ENCODE data around the gene STK33.

STK33 gene

GRCh38 chr11:8345179-8345578 lies 248.8 kb downstream of the STK33 start:
- Histone ChIP-seq H3K27me3 (ENCODE audit: control insufficient read depth in 1 of 2, insufficient read depth in 2 of 2, low read length in 2 of 2) (no peaks in the 10 kb centered on the region), H3K27ac (ENCODE audit: low read length) (no peak overlapping the region), H3K4me3 (ENCODE audit: low read length in 2 of 2) (no peak overlapping the region), H3K9me3 (ENCODE audit: control insufficient read depth in 2 of 2, low read length in 2 of 2) (no peaks in the 10 kb centered on the region), H3K9ac (ENCODE audit: low read length in 2 of 2) (no peak overlapping the region), H3K4me1 (ENCODE audit: control insufficient read depth, insufficient read depth, low read length) (no peaks in the 10 kb centered on the region), H3K36me3 (ENCODE audit: control insufficient read depth in 2 of 2, insufficient read depth in 2 of 2, low read length in 2 of 2) (no peaks in the 10 kb centered on the region)

GRCh38 chr11:8344346-8344745 lies 249.7 kb downstream of the STK33 start:
- Histone ChIP-seq H3K4me1 (ENCODE audit: control insufficient read depth, insufficient read depth, low read length) (no peaks in the 10 kb centered on the region), H3K27ac (ENCODE audit: low read length) (no peak overlapping the region), H3K27me3 (ENCODE audit: control insufficient read depth in 1 of 2, insufficient read depth in 2 of 2, low read length in 2 of 2) (no peaks in the 10 kb centered on the region), H3K9me3 (ENCODE audit: control insufficient read depth in 2 of 2, low read length in 2 of 2) (no peaks in the 10 kb centered on the region), H3K9ac (ENCODE audit: low read length in 2 of 2) (no peak overlapping the region), H3K36me3 (ENCODE audit: control insufficient read depth in 2 of 2, insufficient read depth in 2 of 2, low read length in 2 of 2) (no peaks in the 10 kb centered on the region), H3K4me3 (ENCODE audit: low read length in 2 of 2) (no peak overlapping the region)

- H3K4me1 ChIP-seq (ENCODE audit: control insufficient read depth, insufficient read depth, low read length) = peaks cover 2% of the 10 kb centered on the region
- no peak overlapping the region for H3K4me3 ChIP-seq (ENCODE audit: low read length in 2 of 2)
- H3K27me3 ChIP-seq (ENCODE audit: control insufficient read depth in 1 of 2, insufficient read depth in 2 of 2, low read length in 2 of 2) = no peaks in the 10 kb centered on the region
- H3K27ac ChIP-seq (ENCODE audit: low read length) = no peak overlapping the region
- no peaks in the 10 kb centered on the region for H3K36me3 ChIP-seq (ENCODE audit: control insufficient read depth in 2 of 2, insufficient read depth in 2 of 2, low read length in 2 of 2)
- no peak overlapping the region for H3K9ac ChIP-seq (ENCODE audit: low read length in 2 of 2)
- H3K9me3 ChIP-seq (ENCODE audit: control insufficient read depth in 2 of 2, low read length in 2 of 2) = no peaks in the 10 kb centered on the region
These were observed 251.0 kb downstream of the STK33 start for GRCh38 chr11:8342821-8343681.

- Histone ChIP-seq H3K27me3 (ENCODE audit: control insufficient read depth in 1 of 2, insufficient read depth in 2 of 2, low read length in 2 of 2) (no peaks in the 10 kb centered on the region), H3K36me3 (ENCODE audit: control insufficient read depth in 2 of 2, insufficient read depth in 2 of 2, low read length in 2 of 2) (no peaks in the 10 kb centered on the region), H3K27ac (ENCODE audit: low read length) (no peak overlapping the region), H3K9me3 (ENCODE audit: control insufficient read depth in 2 of 2, low read length in 2 of 2) (no peaks in the 10 kb centered on the region), H3K9ac (ENCODE audit: low read length in 2 of 2) (no peak overlapping the region), H3K4me3 (ENCODE audit: low read length in 2 of 2) (no peak overlapping the region), H3K4me1 (ENCODE audit: control insufficient read depth, insufficient read depth, low read length) (peaks cover 3% of the 10 kb centered on the region)
These were observed 252.0 kb downstream of the STK33 start for GRCh38 chr11:8341996-8342395.
